Measurements from ENCODE around the gene ALKBH3.

Gene ALKBH3

GRCh38 chr11:43920598-43921419, 40.2 kb downstream of the ALKBH3 start:
- no peak for DNase-seq
- Mint-ChIP-seq H3K36me3 (peaks cover 22% of the 10 kb centered on the region), H3K27ac (no peak overlapping the region), H3K4me3 (no peak overlapping the region), H3K27me3 (no peaks in the 10 kb centered on the region), H3K9me3 (no peaks in the 10 kb centered on the region), H3K4me1 (peaks cover 4% of the 10 kb centered on the region)
- CTCF ChIA-PET: no interaction called here

DNA sequence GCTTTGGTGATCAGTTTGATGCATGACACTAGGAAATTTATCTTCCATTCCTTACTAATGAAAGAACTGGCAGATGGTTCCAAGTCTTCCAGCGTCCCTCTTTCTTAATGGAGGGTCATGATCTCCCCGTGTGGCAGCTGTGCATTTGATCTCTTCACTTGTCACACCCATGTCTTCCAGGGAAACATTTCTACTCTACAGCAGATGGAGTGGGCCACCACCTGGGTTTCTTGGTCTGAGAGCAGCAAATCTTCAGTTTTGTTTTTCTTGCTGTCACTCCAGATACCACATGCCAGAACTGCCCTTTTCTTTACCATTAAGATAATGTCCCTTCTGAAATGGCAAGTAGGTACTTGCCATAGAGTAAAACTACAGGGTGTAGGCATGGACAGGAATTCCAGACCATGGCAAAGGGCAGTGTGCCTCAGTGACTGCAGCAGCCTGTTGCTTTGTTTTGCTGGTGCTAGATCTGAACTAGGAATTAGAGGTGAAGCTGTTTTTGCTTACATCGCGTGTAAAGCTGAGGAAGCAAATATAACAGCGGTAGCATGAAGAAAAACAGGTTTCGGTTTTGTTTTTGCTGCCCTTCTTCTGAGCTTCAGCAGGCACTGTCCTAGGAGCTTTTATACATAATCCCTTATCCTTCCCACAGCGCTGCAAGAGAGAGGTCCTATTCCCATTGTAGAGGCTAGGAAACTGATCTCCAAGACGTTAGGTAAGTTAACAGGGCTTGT, 41.1 kb downstream of the ALKBH3 start:
- Mint-ChIP-seq H3K9me3 (no peaks in the 10 kb centered on the region), H3K4me3 (no peak overlapping the region), H3K27ac (no peak overlapping the region), H3K4me1 (peaks cover 4% of the 10 kb centered on the region), H3K27me3 (no peaks in the 10 kb centered on the region), H3K36me3 (peaks cover 22% of the 10 kb centered on the region)
- CTCF ChIA-PET: no interaction called here
- no peak for DNase-seq

DNA sequence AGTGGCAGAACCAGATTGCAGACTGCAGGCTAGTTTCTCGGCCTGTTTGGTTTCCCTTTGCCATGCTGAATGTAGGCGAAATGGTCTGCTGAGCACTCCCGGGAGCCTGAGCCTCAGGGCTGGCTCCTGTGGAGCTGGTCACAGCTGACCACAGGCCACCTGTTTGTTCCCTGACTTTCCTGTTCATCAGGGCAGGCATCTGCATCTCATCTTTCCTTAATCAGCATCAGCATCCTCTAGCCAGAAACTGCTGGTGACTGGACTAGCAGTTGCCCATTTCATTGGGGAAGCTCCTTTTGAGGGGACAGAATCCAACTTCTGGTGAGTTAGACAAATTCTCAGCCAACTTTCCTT, 41.6 kb downstream of the ALKBH3 start:
- DNase-seq: no peak
- H3K27ac Mint-ChIP-seq: no peak overlapping the region
- H3K4me3 Mint-ChIP-seq: no peak overlapping the region
- peaks cover 4% of the 10 kb centered on the region for H3K4me1 Mint-ChIP-seq
- peaks cover 19% of the 10 kb centered on the region for H3K36me3 Mint-ChIP-seq
- no peaks in the 10 kb centered on the region for H3K27me3 Mint-ChIP-seq
- H3K9me3 Mint-ChIP-seq: no peaks in the 10 kb centered on the region
- CTCF ChIA-PET: no interaction called here

DNA sequence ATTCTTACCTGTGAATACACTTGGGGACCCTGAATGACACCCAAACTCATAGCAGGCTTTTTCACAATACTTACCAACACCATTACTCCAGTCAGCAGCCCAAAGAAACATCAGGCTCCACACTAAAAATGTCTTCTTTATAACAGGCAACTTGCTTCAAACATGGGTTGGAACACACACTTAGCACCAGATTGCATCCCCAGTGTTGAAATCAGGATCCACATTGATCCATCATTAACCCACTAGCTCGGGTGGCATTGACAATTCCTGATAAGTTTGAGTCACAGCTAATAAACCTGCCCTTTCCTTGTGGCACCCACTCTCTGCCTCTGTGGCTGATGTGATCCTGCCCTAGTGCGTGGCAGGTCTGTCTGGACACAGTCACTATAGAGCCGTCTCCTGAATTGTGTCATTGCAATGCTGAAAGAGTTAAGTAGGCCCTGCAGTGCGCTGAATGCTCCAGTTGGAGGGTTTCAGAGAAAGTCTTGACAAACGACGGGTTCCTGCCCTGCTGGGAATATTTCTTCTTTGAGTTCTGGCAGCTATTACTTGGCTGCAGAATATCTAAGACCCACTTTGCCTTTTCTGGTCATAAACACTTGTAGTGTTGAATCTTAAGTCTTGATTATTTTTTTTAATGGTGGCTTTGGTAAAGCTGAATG, 42.2 kb downstream of the ALKBH3 start:
- Mint-ChIP-seq H3K27ac (no peak overlapping the region), H3K36me3 (peaks cover 18% of the 10 kb centered on the region), H3K9me3 (no peaks in the 10 kb centered on the region), H3K27me3 (no peaks in the 10 kb centered on the region), H3K4me1 (peaks cover 4% of the 10 kb centered on the region), H3K4me3 (no peak overlapping the region)
- DNase-seq: no peak
- CTCF ChIA-PET: no interaction called here

GRCh38 chr11:43923406-43924111, 42.9 kb downstream of the ALKBH3 start:
- no peak overlapping the region for H3K4me3 Mint-ChIP-seq
- DNase-seq: no peak
- CTCF ChIA-PET: no interaction called here
- no peaks in the 10 kb centered on the region for H3K27me3 Mint-ChIP-seq
- H3K4me1 Mint-ChIP-seq: peaks cover 4% of the 10 kb centered on the region
- H3K9me3 Mint-ChIP-seq: no peaks in the 10 kb centered on the region
- no peak overlapping the region for H3K27ac Mint-ChIP-seq
- peaks cover 18% of the 10 kb centered on the region for H3K36me3 Mint-ChIP-seq

- Mint-ChIP-seq H3K36me3 (peaks cover 13% of the 10 kb centered on the region), H3K27me3 (no peaks in the 10 kb centered on the region), H3K4me1 (peaks cover 4% of the 10 kb centered on the region), H3K27ac (no peak overlapping the region), H3K4me3 (no peak overlapping the region), H3K9me3 (no peaks in the 10 kb centered on the region)
- CTCF ChIA-PET: no interaction called here
- no peak for DNase-seq
Observed at GRCh38 chr11:43924112-43924855, 43.7 kb downstream of the ALKBH3 start.

- Mint-ChIP-seq H3K27ac (no peak overlapping the region), H3K27me3 (peaks cover 4% of the 10 kb centered on the region), H3K36me3 (peaks cover 8% of the 10 kb centered on the region), H3K4me3 (no peak overlapping the region), H3K9me3 (no peaks in the 10 kb centered on the region), H3K4me1 (peaks cover 4% of the 10 kb centered on the region)
- DNase-seq: no peak
- CTCF ChIA-PET: no interaction called here
Observed at GRCh38 chr11:43925063-43925931, 44.7 kb downstream of the ALKBH3 start.

DNA sequence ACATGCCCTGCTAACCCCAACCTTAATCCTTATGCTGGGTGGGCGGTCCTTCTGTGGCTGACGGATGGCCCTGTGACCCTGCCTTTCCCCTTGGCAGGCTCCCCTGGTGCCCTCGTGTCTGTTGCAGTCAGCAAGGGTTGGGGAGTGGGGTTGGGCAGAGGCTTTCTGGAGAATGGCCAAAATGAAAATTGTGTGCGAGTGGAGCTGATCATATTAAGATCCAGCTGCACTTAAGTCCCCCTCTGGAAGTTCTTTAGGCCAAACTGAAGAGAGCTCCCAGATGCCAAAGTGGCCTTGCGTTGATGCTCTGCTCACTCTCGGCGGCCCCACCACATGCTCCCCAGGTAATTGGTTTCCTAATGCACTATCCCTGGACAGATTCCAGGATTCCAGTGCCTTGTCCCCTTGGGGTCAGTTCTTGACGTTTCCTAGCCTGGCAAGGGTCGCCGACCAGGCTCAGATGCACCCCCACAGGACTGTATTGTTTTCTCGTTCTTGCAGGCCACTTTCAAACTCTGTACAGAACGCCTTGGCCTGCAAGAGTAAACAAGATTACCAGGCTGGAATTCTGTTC, 45.4 kb downstream of the ALKBH3 start:
- Mint-ChIP-seq H3K4me1 (peaks cover 9% of the 10 kb centered on the region), H3K27me3 (peaks cover 4% of the 10 kb centered on the region), H3K9me3 (no peaks in the 10 kb centered on the region), H3K36me3 (peaks cover 4% of the 10 kb centered on the region), H3K4me3 (no peak overlapping the region), H3K27ac (no peak overlapping the region)
- CTCF ChIA-PET: no interaction called here
- no peak for DNase-seq

DNA sequence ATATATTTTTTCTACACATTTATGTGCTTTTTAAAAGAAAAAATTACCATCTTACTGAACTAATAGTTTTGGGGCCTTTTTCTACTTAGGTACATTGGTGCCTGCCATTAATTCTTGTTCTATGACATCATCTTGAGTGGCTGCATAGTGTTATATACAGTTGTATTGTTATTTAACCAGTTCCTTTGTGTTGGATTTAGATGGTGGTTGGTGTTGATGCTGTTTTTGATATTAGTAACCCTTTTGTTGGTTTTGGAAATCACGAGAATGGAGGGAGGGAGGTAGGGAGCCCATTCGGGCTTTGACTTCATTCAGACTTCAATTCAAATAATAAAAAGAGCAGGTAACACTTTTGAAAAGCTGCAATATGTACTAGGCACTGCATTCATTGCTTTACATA, 46.4 kb downstream of the ALKBH3 start:
- peaks cover 6% of the 10 kb centered on the region for H3K4me1 Mint-ChIP-seq
- H3K4me3 Mint-ChIP-seq: no peak overlapping the region
- no peak for DNase-seq

GRCh38 chr11:43927925-43928707, 47.5 kb downstream of the ALKBH3 start:
- Mint-ChIP-seq H3K9me3 (no peaks in the 10 kb centered on the region), H3K27ac (no peak overlapping the region), H3K27me3 (peaks cover 12% of the 10 kb centered on the region), H3K4me1 (peaks cover 6% of the 10 kb centered on the region), H3K4me3 (no peak overlapping the region), H3K36me3 (no peaks in the 10 kb centered on the region)
- CTCF ChIA-PET: interaction anchor here (1.0 kb wide), 1 partner anchor 38 kb away, joined by 4 read pairs; no protein-coding TSS in a partner anchor
- no peak for DNase-seq

More for the DNA sequence above, 46.4 kb downstream of the ALKBH3 start:
- CTCF ChIA-PET: no interaction called here
- H3K27ac Mint-ChIP-seq: no peak overlapping the region
- H3K36me3 Mint-ChIP-seq: no peaks in the 10 kb centered on the region
- H3K9me3 Mint-ChIP-seq: no peaks in the 10 kb centered on the region
- H3K27me3 Mint-ChIP-seq: peaks cover 4% of the 10 kb centered on the region

- H3K9me3 Mint-ChIP-seq: no peaks in the 10 kb centered on the region
- no peak for DNase-seq
- H3K36me3 Mint-ChIP-seq: no peaks in the 10 kb centered on the region
- H3K27me3 Mint-ChIP-seq: peaks cover 19% of the 10 kb centered on the region
- H3K4me3 Mint-ChIP-seq: no peak overlapping the region
- peaks cover 6% of the 10 kb centered on the region for H3K4me1 Mint-ChIP-seq
- CTCF ChIA-PET: interaction anchor here (1.0 kb wide), 1 partner anchor 39 kb away, joined by 4 read pairs; no protein-coding TSS in a partner anchor
- H3K27ac Mint-ChIP-seq: no peak overlapping the region
Observed at GRCh38 chr11:43928721-43929120, 48.1 kb downstream of the ALKBH3 start.

Data from activated naive CD4-positive, alpha-beta T cell treated with anti-CD3 and anti-CD28 coated beads, Interleukin-2, amount 10 ng/mL, durations not matched to agents 7 days and 5 days (primary cell).